ENCODE measurements around the gene C16orf96.

C16orf96 gene

GRCh38 chr16:4578961-4579530 lies 22.9 kb downstream of the C16orf96 start:
- Histone ChIP-seq H3K23ac (ENCODE audit: low read depth, low read length, poor library complexity) (no peak overlapping the region), H2AK5ac (ENCODE audit: low read depth, low read length) (no peak overlapping the region), H3K79me1 (ENCODE audit: low read depth, low read length) (no peaks in the 10 kb centered on the region), H2BK5ac (ENCODE audit: low read length) (no peak overlapping the region), H3K36me3 (replicated peaks in 1 of 2; ENCODE audit: control insufficient read depth in 2 of 2, insufficient read depth in 2 of 2, low read length in 2 of 2) (no peaks in the 10 kb centered on the region), H3K4me1 (ENCODE audit: control insufficient read depth in 2 of 2, insufficient read depth in 1 of 2, low read depth in 1 of 2, low read length in 2 of 2) (no peaks in the 10 kb centered on the region), H3K4me3 (ENCODE audit: low read length in 2 of 2) (no peak overlapping the region), H2AFZ (ENCODE audit: low read length) (no peak overlapping the region), H3K27ac (replicated peaks; ENCODE audit: low read length) (no peak overlapping the region), H2BK15ac (ENCODE audit: low read length) (no peak overlapping the region), H3K4ac (ENCODE audit: low read length) (no peak overlapping the region), H3K4me2 (ENCODE audit: insufficient read depth, low read length, poor library complexity, severe bottlenecking) (no peak overlapping the region), H2BK12ac (ENCODE audit: low read length) (no peak overlapping the region), H3K18ac (ENCODE audit: low read length) (no peak overlapping the region), H4K8ac (ENCODE audit: low read depth, low read length) (no peak overlapping the region), H3K27me3 (ENCODE audit: control insufficient read depth in 3 of 3, insufficient read depth in 3 of 3, low read depth in 1 of 3, low read length in 3 of 3) (no peaks in the 10 kb centered on the region), H3K9me3 (replicated peaks in 1 of 2; ENCODE audit: control insufficient read depth in 2 of 2, insufficient read depth in 1 of 2, low read depth in 1 of 2, low read length in 2 of 2) (no peaks in the 10 kb centered on the region), H2BK120ac (ENCODE audit: low read depth, low read length) (no peak overlapping the region), H3K9ac (ENCODE audit: low read depth, low read length, poor library complexity) (no peak overlapping the region), H3K14ac (ENCODE audit: low read length) (no peak overlapping the region), H4K91ac (ENCODE audit: low read depth, low read length, poor library complexity) (no peak overlapping the region)
- no CpG with 5 or more reads among the region's 13 CpGs for WGBS, 2 donors (ENCODE audit: extremely low coverage in 2 of 2, insufficient read length in 2 of 2, insufficient replicate concordance in 1 of 2)
- DNase-seq (ENCODE audit: low spot score) = no peak

DNA sequence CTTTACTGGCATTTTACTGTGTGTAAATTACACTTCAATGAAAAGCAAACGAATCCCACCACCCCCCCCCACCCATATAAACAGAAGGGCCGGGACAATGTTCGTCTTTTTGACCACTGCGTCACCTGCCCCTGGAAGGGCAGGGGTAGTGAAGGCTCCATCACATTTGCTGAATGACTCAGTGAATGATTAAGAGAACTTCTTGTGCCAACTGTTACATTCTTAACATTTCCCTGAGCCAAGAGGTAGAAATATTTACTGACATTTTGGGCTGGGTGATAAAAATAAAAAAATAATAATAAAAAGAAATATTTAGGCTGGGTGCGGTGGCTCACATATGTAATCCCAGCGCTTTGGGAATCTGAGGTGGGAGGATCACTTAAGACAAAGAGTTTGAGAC lies 24.1 kb downstream of the C16orf96 start:
- Histone ChIP-seq H3K27me3 (ENCODE audit: control insufficient read depth in 3 of 3, insufficient read depth in 3 of 3, low read depth in 1 of 3, low read length in 3 of 3) (no peaks in the 10 kb centered on the region), H3K9me3 (replicated peaks in 1 of 2; ENCODE audit: control insufficient read depth in 2 of 2, insufficient read depth in 1 of 2, low read depth in 1 of 2, low read length in 2 of 2) (no peaks in the 10 kb centered on the region), H3K23ac (ENCODE audit: low read depth, low read length, poor library complexity) (no peak overlapping the region), H3K4me3 (ENCODE audit: low read length in 2 of 2) (no peak overlapping the region), H3K4me2 (ENCODE audit: insufficient read depth, low read length, poor library complexity, severe bottlenecking) (no peak overlapping the region), H3K4ac (ENCODE audit: low read length) (no peak overlapping the region), H3K4me1 (ENCODE audit: control insufficient read depth in 2 of 2, insufficient read depth in 1 of 2, low read depth in 1 of 2, low read length in 2 of 2) (no peaks in the 10 kb centered on the region), H3K14ac (ENCODE audit: low read length) (no peak overlapping the region), H3K79me1 (ENCODE audit: low read depth, low read length) (no peaks in the 10 kb centered on the region), H2BK120ac (ENCODE audit: low read depth, low read length) (no peak overlapping the region), H2BK12ac (ENCODE audit: low read length) (no peak overlapping the region), H2BK15ac (ENCODE audit: low read length) (no peak overlapping the region), H2AK5ac (ENCODE audit: low read depth, low read length) (no peak overlapping the region), H2BK5ac (ENCODE audit: low read length) (no peak overlapping the region), H4K8ac (ENCODE audit: low read depth, low read length) (no peak overlapping the region), H3K36me3 (replicated peaks in 1 of 2; ENCODE audit: control insufficient read depth in 2 of 2, insufficient read depth in 2 of 2, low read length in 2 of 2) (no peaks in the 10 kb centered on the region), H3K27ac (replicated peaks; ENCODE audit: low read length) (no peak overlapping the region), H4K91ac (ENCODE audit: low read depth, low read length, poor library complexity) (no peak overlapping the region), H2AFZ (ENCODE audit: low read length) (no peak overlapping the region), H3K9ac (ENCODE audit: low read depth, low read length, poor library complexity) (no peak overlapping the region), H3K18ac (ENCODE audit: low read length) (no peak overlapping the region)
- no peak for DNase-seq (ENCODE audit: low spot score)
- no CpG with 5 or more reads among the region's 6 CpGs for WGBS, 2 donors (ENCODE audit: extremely low coverage in 2 of 2, insufficient read length in 2 of 2, insufficient replicate concordance in 1 of 2)

GRCh38 chr16:4583906-4584305 lies 27.8 kb downstream of the C16orf96 start:
- Histone ChIP-seq H3K9me3 (replicated peaks in 1 of 2; ENCODE audit: control insufficient read depth in 2 of 2, insufficient read depth in 1 of 2, low read depth in 1 of 2, low read length in 2 of 2) (peaks cover 0 to 5% of the 10 kb centered on the region in 2 donors), H3K9ac (ENCODE audit: low read depth, low read length, poor library complexity) (no peak overlapping the region), H3K23ac (ENCODE audit: low read depth, low read length, poor library complexity) (no peak overlapping the region), H3K4me2 (ENCODE audit: insufficient read depth, low read length, poor library complexity, severe bottlenecking) (no peak overlapping the region), H4K91ac (ENCODE audit: low read depth, low read length, poor library complexity) (no peak overlapping the region), H3K36me3 (replicated peaks in 1 of 2; ENCODE audit: control insufficient read depth in 2 of 2, insufficient read depth in 2 of 2, low read length in 2 of 2) (no peaks in the 10 kb centered on the region), H3K4ac (ENCODE audit: low read length) (no peak overlapping the region), H2AK5ac (ENCODE audit: low read depth, low read length) (no peak overlapping the region), H3K27ac (replicated peaks; ENCODE audit: low read length) (no peak overlapping the region), H3K18ac (ENCODE audit: low read length) (no peak overlapping the region), H2AFZ (ENCODE audit: low read length) (no peak overlapping the region), H3K79me1 (ENCODE audit: low read depth, low read length) (no peaks in the 10 kb centered on the region), H2BK12ac (ENCODE audit: low read length) (no peak overlapping the region), H2BK5ac (ENCODE audit: low read length) (no peak overlapping the region), H2BK120ac (ENCODE audit: low read depth, low read length) (no peak overlapping the region), H3K14ac (ENCODE audit: low read length) (no peak overlapping the region), H3K4me3 (ENCODE audit: low read length in 2 of 2) (no peak overlapping the region), H4K8ac (ENCODE audit: low read depth, low read length) (no peak overlapping the region), H2BK15ac (ENCODE audit: low read length) (no peak overlapping the region), H3K4me1 (ENCODE audit: control insufficient read depth in 2 of 2, insufficient read depth in 1 of 2, low read depth in 1 of 2, low read length in 2 of 2) (no peaks in the 10 kb centered on the region), H3K27me3 (ENCODE audit: control insufficient read depth in 3 of 3, insufficient read depth in 3 of 3, low read depth in 1 of 3, low read length in 3 of 3) (no peaks in the 10 kb centered on the region)
- DNase-seq (ENCODE audit: low spot score) = no peak
- WGBS, 2 donors (ENCODE audit: extremely low coverage in 2 of 2, insufficient read length in 2 of 2, insufficient replicate concordance in 1 of 2) = no CpG with 5 or more reads among the region's 4 CpGs

DNA sequence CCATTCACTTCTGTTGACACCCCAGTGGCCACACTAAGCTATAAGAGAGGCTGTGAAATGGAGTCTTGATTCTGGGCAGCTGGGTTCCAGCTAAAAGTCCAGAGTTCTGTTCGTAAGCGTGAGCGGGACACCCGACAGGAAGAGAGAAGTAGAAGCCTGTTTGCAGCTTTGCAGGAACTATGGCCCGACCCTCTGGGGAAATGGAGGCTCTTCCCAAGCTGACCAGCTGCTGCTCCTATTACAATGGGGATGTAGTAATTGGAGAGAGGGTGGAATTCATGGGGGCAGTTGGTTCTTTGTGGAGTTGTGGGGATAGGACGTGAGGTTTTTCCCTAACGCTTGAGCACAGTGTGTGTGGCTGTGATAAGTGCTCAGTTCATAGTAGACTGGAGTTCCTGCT lies 30.2 kb downstream of the C16orf96 start:
- H3K4me2 ChIP-seq (ENCODE audit: insufficient read depth, low read length, poor library complexity, severe bottlenecking) = no peak overlapping the region
- H2BK15ac ChIP-seq (ENCODE audit: low read length) = no peak overlapping the region
- H4K91ac ChIP-seq (ENCODE audit: low read depth, low read length, poor library complexity) = no peak overlapping the region
- H3K18ac ChIP-seq (ENCODE audit: low read length) = no peak overlapping the region
- H3K9ac ChIP-seq (ENCODE audit: low read depth, low read length, poor library complexity) = no peak overlapping the region
- H3K23ac ChIP-seq (ENCODE audit: low read depth, low read length, poor library complexity) = no peak overlapping the region
- WGBS, 2 donors (ENCODE audit: extremely low coverage in 2 of 2, insufficient read length in 2 of 2, insufficient replicate concordance in 1 of 2) = no CpG with 5 or more reads among the region's 7 CpGs
- H3K14ac ChIP-seq (ENCODE audit: low read length) = no peak overlapping the region
- H3K79me1 ChIP-seq (ENCODE audit: low read depth, low read length) = no peaks in the 10 kb centered on the region
- no peak overlapping the region for H4K8ac ChIP-seq (ENCODE audit: low read depth, low read length)
- DNase-seq (ENCODE audit: low spot score) = no peak
- H3K4me3 ChIP-seq (ENCODE audit: low read length in 2 of 2) = no peak overlapping the region
- H2BK120ac ChIP-seq (ENCODE audit: low read depth, low read length) = no peak overlapping the region
- no peak overlapping the region for H2AK5ac ChIP-seq (ENCODE audit: low read depth, low read length)
- no peak overlapping the region for H3K27ac ChIP-seq (replicated peaks; ENCODE audit: low read length)
- no peaks in the 10 kb centered on the region for H3K27me3 ChIP-seq (ENCODE audit: control insufficient read depth in 3 of 3, insufficient read depth in 3 of 3, low read depth in 1 of 3, low read length in 3 of 3)
- H2BK5ac ChIP-seq (ENCODE audit: low read length) = no peak overlapping the region
- no peaks in the 10 kb centered on the region for H3K4me1 ChIP-seq (ENCODE audit: control insufficient read depth in 2 of 2, insufficient read depth in 1 of 2, low read depth in 1 of 2, low read length in 2 of 2)
- peak overlapping the region; percentile 70 for H2AFZ ChIP-seq (ENCODE audit: low read length)
- no peak overlapping the region for H3K4ac ChIP-seq (ENCODE audit: low read length)
- no peaks in the 10 kb centered on the region for H3K36me3 ChIP-seq (replicated peaks in 1 of 2; ENCODE audit: control insufficient read depth in 2 of 2, insufficient read depth in 2 of 2, low read length in 2 of 2)
- peaks cover 0 to 5% of the 10 kb centered on the region in 2 donors for H3K9me3 ChIP-seq (replicated peaks in 1 of 2; ENCODE audit: control insufficient read depth in 2 of 2, insufficient read depth in 1 of 2, low read depth in 1 of 2, low read length in 2 of 2)
- no peak overlapping the region for H2BK12ac ChIP-seq (ENCODE audit: low read length)
